Adrenal gland (tissue), 12 donors: ENCODE measurements around the gene MAP2K5. TPM values are rescaled to one million over a fixed set of nuclear protein-coding genes. Genes with fewer than 3 reads are reported as not detected.
A peak's percentile ranks its signal among the peaks of the same experiment; 100 is the strongest.

ENCODE experiments used
- DNase-seq, 7 donors: peaks; one replicate each; pipeline ENCODE4 v3.0.0-alpha.2; 2019 to 2020
- H3K27ac ChIP-seq, 5 donors: fragments of 200-600 bp; sonication (generic) in 4 of 5; 1 replicate in 3 of 5; 2 replicates in 2 of 5; pipeline versions ENCODE4 v1.5.1 to v1.8.0; 2016 to 2020; ENCODE audit warnings: mild to moderate bottlenecking in 1 of 5
- H3K27me3 ChIP-seq: fragments of 200-600 bp; 2 replicates; pipeline ENCODE4 v1.8.0; 2021
- H3K36me3 ChIP-seq, 2 donors: fragments of 200-600 bp; replicated peaks in 1 of 2; 1 replicate in 1 of 2; 2 replicates in 1 of 2; pipeline versions ENCODE4 v1.5.1 to v1.8.0; 2018 to 2022
- H3K4me1 ChIP-seq, 2 donors: fragments of 200-600 bp; replicated peaks in 1 of 2; 1 replicate in 1 of 2; 2 replicates in 1 of 2; pipeline versions ENCODE4 v1.5.1 to v1.8.0; 2018 to 2021
- H3K4me3 ChIP-seq, 4 donors: fragments of 200-600 bp; sonication (generic) in 3 of 4; one replicate each; pipeline ENCODE4 v1.5.1; 2016 to 2018
- H3K9me3 ChIP-seq, 3 donors: fragments of 200-600 bp; sonication (generic) in 1 of 3; replicated peaks in 1 of 3; 1 replicate in 2 of 3; 2 replicates in 1 of 3; pipeline versions ENCODE4 v1.5.1 to v1.8.0; 2016 to 2021
- CTCF ChIP-seq, 6 experiments: fragments of 450-650 bp in 4 of 6; fragments of 200-600 bp in 2 of 6; sonication (generic) in 1 of 6; IDR thresholded peaks; 1 replicate in 5 of 6; 2 replicates in 1 of 6; pipeline versions ENCODE4 v1.5.1 to v1.8.0; 2016 to 2021; ENCODE audit warnings: antibody characterized with exemption in 6 of 6, mild to moderate bottlenecking in 2 of 6, moderate library complexity in 1 of 6
- POLR2A ChIP-seq, 2 donors: fragments of 450-650 bp; IDR thresholded peaks; one replicate each; pipeline ENCODE4 v1.6.1; 2017; ENCODE audit warnings: antibody characterized with exemption in 2 of 2, mild to moderate bottlenecking in 2 of 2, moderate library complexity in 1 of 2
- WGBS, 4 donors: extraction: QIAGEN DNeasy Blood & Tissue Kit in 2 of 4; methylation state at CpG; one replicate each; pipeline versions ENCODE4 v1.1.5 to v1.1.7; 2013 to 2017; 5-methylcytosine and 5-hydroxymethylcytosine counted together
- intact Hi-C, 2 donors: fragments of 100-400 bp; cut with DNase I; formaldehyde crosslinking; loops; one replicate each; pipeline versions ENCODE4 v1.14.1 to v1.15.0; 2022 to 2023
- polyA plus RNA-seq, 3 donors: library from polyadenylated mRNA; stranded (reverse); fragments of 200-250 nt in 2 of 3; fragments of 350-450 nt in 1 of 3; fragmentation: Illumina TruSeq in 1 of 3; extraction: RNeasy Lipid Tissue Mini Kit (QIAGEN cat#74804) in 1 of 3; gene quantifications; one replicate each; pipeline ENCODE4 v1.2.3, GENCODE V29; 2013 to 2014
- total RNA-seq, 9 donors: library from RNA; depleted of rRNA in 4 of 9; stranded (reverse); fragments of >200 nt in 4 of 9; fragments of 120-200 nt in 1 of 9; fragmentation: NEBNext Ultra II Directional in 1 of 9; extraction: Animal tissue kit (Norgen Biotek cat#: 25700) in 1 of 9; gene quantifications; one replicate each; pipeline versions ENCODE4 v1.1.0 to v1.2.4, GENCODE V29; 2013 to 2023
- donor health status: healthy with polysubstance abuse.
- donor health status: Bipolar disorder and iron deficiency.
- donor health status: DM: yes; HTN: yes; CAD: no.
- donor health status: DM: no; HTN: no; CAD: no.
- donor health status: DM: no; HTN: no; CAD: no.
- donor health status: DM: yes; HTN: yes; CAD: no.

MAP2K5 gene
- total and polyA plus RNA-seq, 12 donors = 10.3 to 33.8 (median 17.0) TPM

GRCh38 chr15:67607959-67608637 is 65.6 kb downstream of the MAP2K5 start:
- Histone ChIP-seq H3K4me3 (no peak overlapping the region), H3K9me3 (no peaks in the 10 kb centered on the region), H3K4me1 (peaks cover 0 to 11% of the 10 kb centered on the region in 2 donors), H3K27ac (no peak overlapping the region), H3K27me3 (no peaks in the 10 kb centered on the region), H3K36me3 (peaks cover 0 to under 1% of the 10 kb centered on the region in 2 donors)
- no peak for TF ChIP-seq CTCF (IDR thresholded peaks at IDR 0.05)
- TF ChIP-seq POLR2A (IDR thresholded peaks at IDR 0.05) = no peak
- WGBS, 4 donors = 94 to 98% (median 96%) methylated on average over 3 of the region's 3 CpGs
- no peak for DNase-seq
- intact Hi-C loops = no loop called here

GRCh38 chr15:67608638-67608959 is 66.1 kb downstream of the MAP2K5 start:
- H3K27ac ChIP-seq = no peak overlapping the region
- peaks cover 0 to 11% of the 10 kb centered on the region in 2 donors for H3K4me1 ChIP-seq
- H3K27me3 ChIP-seq = no peaks in the 10 kb centered on the region
- intact Hi-C loops = no loop called here
- H3K36me3 ChIP-seq = no peaks in the 10 kb centered on the region
- H3K4me3 ChIP-seq = no peak overlapping the region
- no peaks in the 10 kb centered on the region for H3K9me3 ChIP-seq
- DNase-seq = no peak
- TF ChIP-seq POLR2A (IDR thresholded peaks at IDR 0.05) = no peak
- no peak for TF ChIP-seq CTCF (IDR thresholded peaks at IDR 0.05)
- 92 to 100% (median 92%) methylated on average over 2 of the region's 2 CpGs for WGBS, 4 donors

GRCh38 chr15:67611370-67612369 is 69.2 kb downstream of the MAP2K5 start:
- TF ChIP-seq POLR2A (IDR thresholded peaks at IDR 0.05) (no peak), CTCF (IDR thresholded peaks at IDR 0.05) (no peak)
- Histone ChIP-seq H3K36me3 (no peaks in the 10 kb centered on the region), H3K27ac (peak overlapping the region in 1 of 5 donors; percentile 41), H3K4me3 (no peak overlapping the region), H3K9me3 (no peaks in the 10 kb centered on the region), H3K4me1 (peaks cover 0 to 11% of the 10 kb centered on the region in 2 donors), H3K27me3 (no peaks in the 10 kb centered on the region)
- 66 to 71% (median 69%) methylated on average over 6 of the region's 6 CpGs for WGBS, 4 donors
- intact Hi-C loops = no loop called here
- peak in 1 of 7 donors; percentile 17 for DNase-seq

GRCh38 chr15:67613211-67613610 is 70.7 kb downstream of the MAP2K5 start:
- Histone ChIP-seq H3K9me3 (no peaks in the 10 kb centered on the region), H3K27ac (no peak overlapping the region), H3K27me3 (no peaks in the 10 kb centered on the region), H3K4me1 (peaks cover 0 to 11% of the 10 kb centered on the region in 2 donors), H3K4me3 (no peak overlapping the region), H3K36me3 (no peaks in the 10 kb centered on the region)
- DNase-seq = no peak
- intact Hi-C loops = no loop called here
- TF ChIP-seq CTCF (IDR thresholded peaks at IDR 0.05) (no peak), POLR2A (IDR thresholded peaks at IDR 0.05) (no peak)
- 79 to 100% (median 91%) methylated on average over 1 of the region's 1 CpG for WGBS, 4 donors
